Measurements from ENCODE around the gene ST6GALNAC5.

Gene ST6GALNAC5

GRCh38 chr1:77047978-77048614 is 180.8 kb downstream of the ST6GALNAC5 start:
- DNase-seq (ENCODE audit: low spot score) = no peak

- no peak for DNase-seq (ENCODE audit: low spot score)
Observed at GRCh38 chr1:77048615-77049005, 181.3 kb downstream of the ST6GALNAC5 start.

GRCh38 chr1:77051425-77051824 is 184.1 kb downstream of the ST6GALNAC5 start:
- no peak for DNase-seq (ENCODE audit: low spot score)

GRCh38 chr1:77056525-77056924 is 189.2 kb downstream of the ST6GALNAC5 start:
- no peak for DNase-seq (ENCODE audit: low spot score)

GRCh38 chr1:77057994-77058585 is 190.8 kb downstream of the ST6GALNAC5 start:
- no peak for DNase-seq (ENCODE audit: low spot score)

- no peak for DNase-seq (ENCODE audit: low spot score)
Observed at GRCh38 chr1:77060000-77060399, 192.7 kb downstream of the ST6GALNAC5 start.

GRCh38 chr1:77061162-77061561 is 193.9 kb downstream of the ST6GALNAC5 start:
- DNase-seq (ENCODE audit: low spot score) = no peak

- no peak for DNase-seq (ENCODE audit: low spot score)
Observed at GRCh38 chr1:77063118-77063517, 195.8 kb downstream of the ST6GALNAC5 start.

GRCh38 chr1:77064246-77064645 is 197.0 kb downstream of the ST6GALNAC5 start:
- no peak for DNase-seq (ENCODE audit: low spot score)

GRCh38 chr1:77065693-77066342 is 198.5 kb downstream of the ST6GALNAC5 start:
- DNase-seq (ENCODE audit: low spot score) = no peak

- DNase-seq (ENCODE audit: low spot score) = no peak
Observed at GRCh38 chr1:77068013-77068412, 200.7 kb downstream of the ST6GALNAC5 start.

- no peak for DNase-seq (ENCODE audit: low spot score)
Observed at GRCh38 chr1:77076759-77077158, 209.5 kb downstream of the ST6GALNAC5 start.

- no peak for DNase-seq (ENCODE audit: low spot score)
Observed at GRCh38 chr1:77081834-77082233, 214.6 kb downstream of the ST6GALNAC5 start.

- no peak for DNase-seq (ENCODE audit: low spot score)
Observed at GRCh38 chr1:77084457-77084856, 217.2 kb downstream of the ST6GALNAC5 start.

- no peak for DNase-seq (ENCODE audit: low spot score)
Observed at GRCh38 chr1:77085109-77085508, 217.8 kb downstream of the ST6GALNAC5 start.

- no peak for DNase-seq (ENCODE audit: low spot score)
Observed at GRCh38 chr1:77089756-77090155, 222.5 kb downstream of the ST6GALNAC5 start.

- DNase-seq (ENCODE audit: low spot score) = no peak
Observed at GRCh38 chr1:77095236-77095635, 228.0 kb downstream of the ST6GALNAC5 start.

- no peak for DNase-seq (ENCODE audit: low spot score)
Observed at GRCh38 chr1:77096496-77097255, 229.4 kb downstream of the ST6GALNAC5 start.

- DNase-seq (ENCODE audit: low spot score) = no peak
Observed at GRCh38 chr1:77100875-77101274, 233.6 kb downstream of the ST6GALNAC5 start.

GRCh38 chr1:77103486-77103885 is 236.2 kb downstream of the ST6GALNAC5 start:
- no peak for DNase-seq (ENCODE audit: low spot score)

GRCh38 chr1:77104672-77105071 is 237.4 kb downstream of the ST6GALNAC5 start:
- no peak for DNase-seq (ENCODE audit: low spot score)

Data from hematopoietic multipotent progenitor cell treated with erythropoietin and hydrocortisone succinate and interleukin-3 and kit ligand, for 15 days (in vitro differentiated cells).